Measurements from ENCODE around the gene RGS14.

RGS14 gene

GRCh38 chr5:177362292-177362609, 4.5 kb downstream of the RGS14 start:
- no peak for DNase-seq (ENCODE audit: low read depth)
- no peak overlapping the region for H3K4me3 ChIP-seq (ENCODE audit: low read length)

GRCh38 chr5:177362610-177363507, 5.1 kb downstream of the RGS14 start:
- no peak for TF ChIP-seq CTCF (conservative IDR thresholded peaks at IDR 0.05; ENCODE audit: low read depth, low read length)
- DNase-seq (ENCODE audit: low read depth): no peak
- H3K4me3 ChIP-seq (ENCODE audit: low read length): peak overlapping the region; percentile 59

More at GRCh38 chr5:177362292-177362609, 4.5 kb downstream of the RGS14 start:
- no peak for TF ChIP-seq CTCF (conservative IDR thresholded peaks at IDR 0.05; ENCODE audit: low read depth, low read length)

- TF ChIP-seq CTCF (conservative IDR thresholded peaks at IDR 0.05; ENCODE audit: low read depth, low read length): no peak
- H3K4me3 ChIP-seq (ENCODE audit: low read length): peak overlapping the region; percentile 59
- no peak for DNase-seq (ENCODE audit: low read depth)
Measured at GRCh38 chr5:177363565-177363964, 5.8 kb downstream of the RGS14 start.

- H3K4me3 ChIP-seq (ENCODE audit: low read length): no peak overlapping the region
- TF ChIP-seq CTCF (conservative IDR thresholded peaks at IDR 0.05; ENCODE audit: low read depth, low read length): no peak
- DNase-seq (ENCODE audit: low read depth): no peak
Measured at GRCh38 chr5:177364159-177364962, 6.6 kb downstream of the RGS14 start.

GRCh38 chr5:177365845-177366527, 8.3 kb downstream of the RGS14 start:
- no peak for TF ChIP-seq CTCF (conservative IDR thresholded peaks at IDR 0.05; ENCODE audit: low read depth, low read length)

GRCh38 chr5:177366528-177367322, 9.0 kb downstream of the RGS14 start:
- DNase-seq (ENCODE audit: low read depth): peak; percentile 33
- peak overlapping the region; percentile 54 for H3K4me3 ChIP-seq (ENCODE audit: low read length)
- no peak for TF ChIP-seq CTCF (conservative IDR thresholded peaks at IDR 0.05; ENCODE audit: low read depth, low read length)

More at GRCh38 chr5:177365845-177366527, 8.3 kb downstream of the RGS14 start:
- no peak overlapping the region for H3K4me3 ChIP-seq (ENCODE audit: low read length)
- DNase-seq (ENCODE audit: low read depth): no peak
